ENCODE measurements around the gene L1TD1.

- TF ChIP-seq, protein P1, sequence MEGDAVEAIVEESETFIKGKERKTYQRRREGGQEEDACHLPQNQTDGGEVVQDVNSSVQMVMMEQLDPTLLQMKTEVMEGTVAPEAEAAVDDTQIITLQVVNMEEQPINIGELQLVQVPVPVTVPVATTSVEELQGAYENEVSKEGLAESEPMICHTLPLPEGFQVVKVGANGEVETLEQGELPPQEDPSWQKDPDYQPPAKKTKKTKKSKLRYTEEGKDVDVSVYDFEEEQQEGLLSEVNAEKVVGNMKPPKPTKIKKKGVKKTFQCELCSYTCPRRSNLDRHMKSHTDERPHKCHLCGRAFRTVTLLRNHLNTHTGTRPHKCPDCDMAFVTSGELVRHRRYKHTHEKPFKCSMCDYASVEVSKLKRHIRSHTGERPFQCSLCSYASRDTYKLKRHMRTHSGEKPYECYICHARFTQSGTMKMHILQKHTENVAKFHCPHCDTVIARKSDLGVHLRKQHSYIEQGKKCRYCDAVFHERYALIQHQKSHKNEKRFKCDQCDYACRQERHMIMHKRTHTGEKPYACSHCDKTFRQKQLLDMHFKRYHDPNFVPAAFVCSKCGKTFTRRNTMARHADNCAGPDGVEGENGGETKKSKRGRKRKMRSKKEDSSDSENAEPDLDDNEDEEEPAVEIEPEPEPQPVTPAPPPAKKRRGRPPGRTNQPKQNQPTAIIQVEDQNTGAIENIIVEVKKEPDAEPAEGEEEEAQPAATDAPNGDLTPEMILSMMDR (IDR thresholded peaks at IDR 0.05): no peak
- no peak for TF ChIP-seq POLR2A (IDR thresholded peaks at IDR 0.05)
Measured at GRCh38 chr1:62194651-62195544, at the start of gene L1TD1.

Measured in body of pancreas (tissue), 4 donors.